ENCODE data around the gene RNF225. TPM values are rescaled to one million over a fixed set of nuclear protein-coding genes. Genes with fewer than 3 reads are reported as not detected.

RNF225 gene
- total RNA-seq, 1 donor: not detected

GRCh38 chr19:58355908-58356765, 39.3 kb upstream of the RNF225 start:
- H3K4me3 ChIP-seq (ENCODE audit: low read depth, low read length): no peak overlapping the region
- DNase-seq (ENCODE audit: low read depth): peak; percentile 10

DNA sequence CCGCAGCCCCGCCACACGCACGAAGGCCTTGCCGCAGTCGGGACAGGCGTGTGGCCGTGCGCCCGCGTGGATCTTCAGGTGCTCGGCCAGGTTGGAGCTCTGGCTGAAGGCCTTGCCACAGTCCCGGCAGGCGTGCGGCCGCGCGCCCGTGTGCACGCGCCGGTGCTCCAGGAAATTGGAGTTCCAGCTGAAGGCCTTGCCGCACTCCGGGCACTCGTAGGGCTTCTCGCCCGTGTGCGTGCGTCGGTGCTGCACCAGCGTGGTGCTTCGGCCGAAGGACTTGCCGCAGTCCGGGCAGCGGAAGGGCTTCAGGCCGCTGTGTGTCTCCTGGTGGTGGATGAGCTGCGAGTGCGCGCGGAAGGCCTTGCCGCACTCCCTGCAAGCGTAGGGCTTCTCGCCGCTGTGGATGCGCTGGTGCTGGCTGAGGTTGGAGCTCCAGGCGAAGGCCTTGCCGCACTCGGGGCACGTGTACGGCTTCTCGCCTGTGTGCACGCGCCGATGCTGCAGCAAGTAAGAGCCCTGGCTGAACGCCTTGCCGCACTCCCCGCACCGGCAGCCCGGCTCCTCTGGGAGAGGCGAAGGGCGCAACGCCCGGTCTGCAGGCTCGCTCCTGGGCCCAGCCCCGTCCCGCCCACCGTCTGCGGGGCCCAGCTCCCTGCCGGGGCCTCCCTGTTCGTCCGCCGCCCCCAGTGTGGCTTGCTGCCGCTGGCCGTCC, 38.5 kb upstream of the RNF225 start:
- no peak overlapping the region for H3K4me3 ChIP-seq (ENCODE audit: low read depth, low read length)
- TF ChIP-seq, protein P1, sequence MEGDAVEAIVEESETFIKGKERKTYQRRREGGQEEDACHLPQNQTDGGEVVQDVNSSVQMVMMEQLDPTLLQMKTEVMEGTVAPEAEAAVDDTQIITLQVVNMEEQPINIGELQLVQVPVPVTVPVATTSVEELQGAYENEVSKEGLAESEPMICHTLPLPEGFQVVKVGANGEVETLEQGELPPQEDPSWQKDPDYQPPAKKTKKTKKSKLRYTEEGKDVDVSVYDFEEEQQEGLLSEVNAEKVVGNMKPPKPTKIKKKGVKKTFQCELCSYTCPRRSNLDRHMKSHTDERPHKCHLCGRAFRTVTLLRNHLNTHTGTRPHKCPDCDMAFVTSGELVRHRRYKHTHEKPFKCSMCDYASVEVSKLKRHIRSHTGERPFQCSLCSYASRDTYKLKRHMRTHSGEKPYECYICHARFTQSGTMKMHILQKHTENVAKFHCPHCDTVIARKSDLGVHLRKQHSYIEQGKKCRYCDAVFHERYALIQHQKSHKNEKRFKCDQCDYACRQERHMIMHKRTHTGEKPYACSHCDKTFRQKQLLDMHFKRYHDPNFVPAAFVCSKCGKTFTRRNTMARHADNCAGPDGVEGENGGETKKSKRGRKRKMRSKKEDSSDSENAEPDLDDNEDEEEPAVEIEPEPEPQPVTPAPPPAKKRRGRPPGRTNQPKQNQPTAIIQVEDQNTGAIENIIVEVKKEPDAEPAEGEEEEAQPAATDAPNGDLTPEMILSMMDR (IDR thresholded peaks at IDR 0.05; ENCODE audit: insufficient read depth, low read length): no peak
- DNase-seq (ENCODE audit: low read depth): no peak

More at GRCh38 chr19:58355908-58356765, 39.3 kb upstream of the RNF225 start:
- TF ChIP-seq, protein P1 (IDR thresholded peaks at IDR 0.05; ENCODE audit: insufficient read depth, low read length): no peak

- TF ChIP-seq, protein P1 (IDR thresholded peaks at IDR 0.05; ENCODE audit: insufficient read depth, low read length): no peak
- no peak for DNase-seq (ENCODE audit: low read depth)
- H3K4me3 ChIP-seq (ENCODE audit: low read depth, low read length): no peak overlapping the region
These were observed 37.8 kb upstream of the RNF225 start for GRCh38 chr19:58357481-58358145.

DNA sequence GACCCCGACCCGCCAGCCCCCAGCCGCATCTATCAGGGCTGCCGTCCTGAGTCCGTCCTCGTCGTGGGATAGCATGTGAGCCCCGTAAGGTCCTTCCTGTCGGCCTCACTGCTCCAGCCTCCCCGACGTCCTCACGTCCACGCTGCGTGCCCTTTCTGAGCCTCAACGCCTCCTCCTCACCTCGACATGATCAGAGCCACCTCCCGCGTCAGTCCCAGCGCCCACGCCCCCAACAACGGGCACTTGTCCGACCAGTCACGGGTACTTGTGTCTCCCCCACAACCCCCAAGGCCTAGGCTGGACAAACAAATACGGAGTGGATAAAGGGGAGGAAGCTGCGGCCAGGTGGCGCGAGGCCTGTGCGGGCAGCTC, 33.6 kb upstream of the RNF225 start:
- TF ChIP-seq, protein P1 (IDR thresholded peaks at IDR 0.05; ENCODE audit: insufficient read depth, low read length): no peak
- no peak for DNase-seq (ENCODE audit: low read depth)
- peak overlapping the region; percentile 80 for H3K4me3 ChIP-seq (ENCODE audit: low read depth, low read length)

DNA sequence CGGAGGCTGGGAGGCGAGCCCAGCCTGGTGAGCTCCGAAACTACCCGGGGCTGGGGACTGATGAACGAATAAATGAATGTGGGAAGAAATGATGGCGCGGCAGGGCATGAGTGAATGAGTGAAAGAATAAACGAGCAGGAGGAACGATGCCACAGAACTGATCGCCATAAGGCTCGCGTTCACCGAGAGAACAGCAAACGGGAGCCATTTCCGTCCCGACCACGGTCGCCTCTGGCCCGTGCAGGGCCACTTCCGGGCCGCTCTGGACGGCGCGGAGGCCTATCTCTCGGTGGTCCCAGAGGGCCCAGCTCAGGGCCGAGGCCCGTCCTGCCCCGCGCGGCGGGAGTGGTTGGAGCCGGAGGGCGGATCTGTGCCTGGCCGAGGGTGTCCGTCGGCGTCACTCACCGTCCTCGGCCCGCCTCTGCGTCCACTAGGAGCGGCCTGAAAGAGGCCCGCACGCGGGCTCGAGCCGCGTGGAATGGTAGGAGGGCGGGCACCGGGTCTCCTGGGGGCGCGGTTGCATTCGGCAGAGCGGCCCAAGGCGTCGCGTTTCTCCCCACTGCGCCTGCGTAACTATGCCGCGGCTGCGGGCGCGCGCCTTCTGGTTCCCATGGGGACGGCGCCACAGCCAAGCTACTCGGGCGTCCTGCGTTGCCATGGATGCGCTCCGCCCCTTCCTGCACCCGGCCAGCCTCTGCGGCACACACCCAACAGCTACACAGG, 33.0 kb upstream of the RNF225 start, which contains the start of gene ZNF497:
Gene ZNF497, minus strand, starts transcription at position 480 of the 723 bp plus-strand sequence. CDS start 5,116 bp downstream, outside the sequence.
- peak; percentile 95 for DNase-seq (ENCODE audit: low read depth)
- peak within 1 kb of the TSS; percentile 80 for H3K4me3 ChIP-seq (ENCODE audit: low read depth, low read length)
- TF ChIP-seq, protein P1 (IDR thresholded peaks at IDR 0.05; ENCODE audit: insufficient read depth, low read length): no peak

DNA sequence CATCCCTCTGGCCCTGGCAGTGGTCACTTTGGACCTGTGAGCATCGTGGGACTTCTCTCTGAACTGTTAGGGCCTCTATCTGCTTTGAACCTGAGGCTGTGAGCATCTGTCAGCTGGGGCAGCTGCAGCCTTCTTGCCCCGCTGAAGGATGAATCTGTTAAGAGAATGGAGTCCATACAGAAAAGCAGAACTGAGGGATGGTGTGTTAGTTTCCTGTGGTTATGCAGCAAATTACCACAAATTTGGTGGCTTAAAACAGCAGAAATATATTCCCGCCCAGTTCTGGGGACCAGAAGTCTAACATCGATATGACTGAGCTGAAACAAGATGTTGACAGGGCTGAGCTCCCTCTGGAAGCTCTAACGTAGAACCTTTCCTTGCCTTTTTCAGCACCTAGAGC, 31.3 kb upstream of the RNF225 start:
- TF ChIP-seq, protein P1 (IDR thresholded peaks at IDR 0.05; ENCODE audit: insufficient read depth, low read length): no peak
- H3K4me3 ChIP-seq (ENCODE audit: low read depth, low read length): no peak overlapping the region
- DNase-seq (ENCODE audit: low read depth): no peak
